CD4-positive, alpha-beta T cell (primary cell): ENCODE data around the gene ABCB11. TPM values are rescaled to one million over a fixed set of nuclear protein-coding genes. Genes with fewer than 3 reads are reported as not detected.

ENCODE experiments used
- ATAC-seq: fragments of 200-7000 bp; cut with Tn5 transposase; one replicate; pipeline ENCODE4 v1.10.0; 2022; ENCODE audit warnings: mild to moderate bottlenecking; ENCODE audit not compliant: poor library complexity
- CTCF ChIA-PET: fragments of 350-600 bp; sonication (Branson Sonifier 250); formaldehyde crosslinking; loops from one replicate; lab custom pipeline; 2021; ENCODE audit warnings: antibody characterized with exemption, inconsistent platforms; lab: Charles Lee
- POLR2A ChIA-PET: fragments of 350-600 bp; sonication (Branson Sonifier 250); formaldehyde crosslinking; loops from one replicate; lab custom pipeline; 2021; ENCODE audit warnings: antibody characterized with exemption, inconsistent platforms; lab: Charles Lee
- DNase-seq, 14 experiments: peaks; one replicate each; pipeline ENCODE4 v3.0.0-alpha.2; 2013 to 2020; ENCODE audit warnings: mixed read lengths in 2 of 14
- H3K27ac ChIP-seq, 2 donors: one replicate each; pipeline versions ENCODE4 v1.5.1 to v1.7.0; 2013; ENCODE audit warnings: low read length in 2 of 2, low read depth in 1 of 2, mild to moderate bottlenecking in 1 of 2
- H3K27me3 ChIP-seq, 2 experiments: 1 replicate in 1 of 2; 2 replicates in 1 of 2; pipeline versions ENCODE4 v1.6.1 to v1.7.0; 2013; ENCODE audit warnings: low read length in 2 of 2, control low read depth in 1 of 2, mild to moderate bottlenecking in 1 of 2, moderate library complexity in 1 of 2; ENCODE audit not compliant: insufficient read depth in 2 of 2, control insufficient read depth in 1 of 2
- H3K36me3 ChIP-seq: one replicate; pipeline ENCODE4 v1.6.1; 2013; ENCODE audit warnings: low read length, control low read depth; ENCODE audit not compliant: insufficient read depth
- H3K4me1 ChIP-seq: one replicate; pipeline ENCODE4 v1.6.1; 2013; ENCODE audit warnings: low read length, control low read depth; ENCODE audit not compliant: insufficient read depth
- H3K4me3 ChIP-seq: one replicate; pipeline ENCODE4 v1.5.1; 2013; ENCODE audit warnings: mild to moderate bottlenecking, low read length, moderate library complexity
- H3K9me3 ChIP-seq, 2 experiments: 1 replicate in 1 of 2; 2 replicates in 1 of 2; pipeline versions ENCODE4 v1.6.1 to v1.7.0; 2013; ENCODE audit warnings: low read length in 2 of 2, mild to moderate bottlenecking in 2 of 2, control low read depth in 1 of 2, moderate library complexity in 1 of 2; ENCODE audit not compliant: control insufficient read depth in 1 of 2, insufficient read depth in 1 of 2
- H3K27ac Mint-ChIP-seq: one replicate; pipeline ENCODE4 v1.8.0; 2020; ENCODE audit warnings: mixed read lengths
- H3K27me3 Mint-ChIP-seq: one replicate; pipeline ENCODE4 v1.8.0; 2021; ENCODE audit warnings: mixed read lengths
- H3K36me3 Mint-ChIP-seq: one replicate; pipeline ENCODE4 v1.8.0; 2021; ENCODE audit warnings: low read depth, mixed read lengths
- H3K4me1 Mint-ChIP-seq: one replicate; pipeline ENCODE4 v1.8.0; 2021; ENCODE audit warnings: low read depth, mixed read lengths
- H3K4me3 Mint-ChIP-seq: one replicate; pipeline ENCODE4 v1.8.0; 2020; ENCODE audit warnings: mild to moderate bottlenecking, mixed read lengths
- H3K9me3 Mint-ChIP-seq: one replicate; pipeline ENCODE4 v1.8.0; 2020; ENCODE audit warnings: mixed read lengths
- CTCF ChIP-seq: fragments of 200-600 bp; IDR thresholded peaks from one replicate; pipeline ENCODE4 v1.8.0; 2022; ENCODE audit warnings: antibody characterized with exemption, mild to moderate bottlenecking
- intact Hi-C, 2 experiments: fragments of 100-400 bp; cut with DNase I in 1 of 2; cut with micrococcal nuclease in 1 of 2; formaldehyde crosslinking; loops; one replicate each; pipeline versions ENCODE4 v1.15.1 to v1.9.0; 2023 to 2025; cut with DNase I, micrococcal nuclease
- total RNA-seq, 174 experiments: library from RNA in 2 of 174; stranded (reverse) in 2 of 174; gene quantifications; one replicate each; pipeline ENCODE4 v1.2.3 and lab custom pipeline; 2021 to 2026

ABCB11 gene
- total RNA-seq, 2 experiments from 2014 or later, result not detected

- TF ChIP-seq CTCF, result no peak
- Histone ChIP-seq H3K27me3 (no peaks in the 10 kb centered on the region), H3K36me3 (no peaks in the 10 kb centered on the region), H3K27ac (no peak overlapping the region), H3K4me3 (no peak overlapping the region), H3K4me1 (peaks cover 14% of the 10 kb centered on the region), H3K9me3 (no peaks in the 10 kb centered on the region)
- POLR2A ChIA-PET, result no interaction called here
- intact Hi-C loops, result loop anchor here (5.0 to 10.0 kb wide), 4 partner anchors 135 to 957 kb away; no protein-coding TSS in a partner anchor
- no peak overlapping the region for H3K27ac Mint-ChIP-seq
- CTCF ChIA-PET, result interaction anchor here (0.8 to 2.4 kb wide), 3 partner anchors 8 to 162 kb away, joined by 3 to 11 read pairs (median 4); no protein-coding TSS in a partner anchor
- no peaks in the 10 kb centered on the region for H3K36me3 Mint-ChIP-seq
- no peaks in the 10 kb centered on the region for H3K9me3 Mint-ChIP-seq
- peaks cover 17% of the 10 kb centered on the region for H3K4me1 Mint-ChIP-seq
- H3K4me3 Mint-ChIP-seq, result no peak overlapping the region
- no peak for DNase-seq
- H3K27me3 Mint-ChIP-seq, result no peaks in the 10 kb centered on the region
- no peak for ATAC-seq
These were observed 61.3 kb downstream of the ABCB11 start for GRCh38 chr2:168969865-168970264.

GRCh38 chr2:168968342-168968741 lies 62.8 kb downstream of the ABCB11 start:
- H3K4me1 ChIP-seq, result peaks cover 21% of the 10 kb centered on the region
- ChIA-PET CTCF (interaction anchor here (1.4 to 1.6 kb wide), 2 partner anchors 10 to 141 kb away, joined by 3 to 4 read pairs; no protein-coding TSS in a partner anchor), POLR2A (no interaction called here)
- Mint-ChIP-seq H3K36me3 (no peaks in the 10 kb centered on the region), H3K27ac (no peak overlapping the region), H3K4me1 (peaks cover 28% of the 10 kb centered on the region), H3K27me3 (no peaks in the 10 kb centered on the region), H3K4me3 (no peak overlapping the region), H3K9me3 (no peaks in the 10 kb centered on the region)
- no peak for DNase-seq
- intact Hi-C loops, result loop anchor here in 1 of 2 experiments (5.0 to 10.0 kb wide), 2 partner anchors 136 to 959 kb away; no protein-coding TSS in a partner anchor
- no peak for TF ChIP-seq CTCF
- H3K9me3 ChIP-seq, result no peaks in the 10 kb centered on the region
- no peak overlapping the region for H3K27ac ChIP-seq
- no peaks in the 10 kb centered on the region for H3K36me3 ChIP-seq
- ATAC-seq, result no peak
- H3K4me3 ChIP-seq, result no peak overlapping the region
- no peaks in the 10 kb centered on the region for H3K27me3 ChIP-seq

GRCh38 chr2:168964251-168964807 lies 66.8 kb downstream of the ABCB11 start:
- H3K27me3 ChIP-seq, result no peaks in the 10 kb centered on the region
- peak overlapping the region; percentile 41 for H3K27ac Mint-ChIP-seq
- H3K4me1 ChIP-seq, result peaks cover 21% of the 10 kb centered on the region
- peak in 3 of 14 experiments; percentile 14 to 51 (median 46) for DNase-seq
- H3K27ac ChIP-seq, result no peak overlapping the region
- H3K9me3 ChIP-seq, result no peaks in the 10 kb centered on the region
- no peaks in the 10 kb centered on the region for H3K36me3 Mint-ChIP-seq
- peaks cover 28% of the 10 kb centered on the region for H3K4me1 Mint-ChIP-seq
- peak; percentile 57 for ATAC-seq
- no peaks in the 10 kb centered on the region for H3K9me3 Mint-ChIP-seq
- no peak overlapping the region for H3K4me3 ChIP-seq
- no peaks in the 10 kb centered on the region for H3K36me3 ChIP-seq
- intact Hi-C loops, result loop anchor here in 1 of 2 experiments (10.0 kb wide), 1 partner anchor 140 kb away; no protein-coding TSS in a partner anchor
- no peak for TF ChIP-seq CTCF
- peak overlapping the region; percentile 22 for H3K4me3 Mint-ChIP-seq
- H3K27me3 Mint-ChIP-seq, result no peaks in the 10 kb centered on the region
- POLR2A ChIA-PET, result interaction anchor here (1.3 kb wide), 1 partner anchor 10 kb away, joined by 4 read pairs; no protein-coding TSS in a partner anchor
- CTCF ChIA-PET, result interaction anchor here (1.0 to 1.2 kb wide), 2 partner anchors 168 to 176 kb away, joined by 3 read pairs; no protein-coding TSS in a partner anchor
